GM19438 (cell line): ENCODE measurements around the gene SCUBE3.
A peak's percentile ranks its signal among the peaks of the same experiment; 100 is the strongest.

Source experiments
- ATAC-seq: cut with Tn5 transposase; IDR thresholded peaks from one replicate; pipeline ENCODE4 v1.9.1; 2021; ENCODE audit warnings: low read depth; ENCODE audit not compliant: unreplicated experiment

Gene SCUBE3

GRCh38 chr6:35237476-35237875 lies 23.7 kb downstream of the SCUBE3 start:
- ATAC-seq = no peak

- ATAC-seq = no peak
Observed at GRCh38 chr6:35238843-35239289, 25.1 kb downstream of the SCUBE3 start.

- no peak for ATAC-seq
Observed at GRCh38 chr6:35239581-35239980, 25.8 kb downstream of the SCUBE3 start.

GRCh38 chr6:35240838-35241801 lies 27.4 kb downstream of the SCUBE3 start:
- no peak for ATAC-seq

GRCh38 chr6:35242486-35242885 lies 28.7 kb downstream of the SCUBE3 start:
- ATAC-seq = no peak

GRCh38 chr6:35242906-35243305 lies 29.1 kb downstream of the SCUBE3 start:
- ATAC-seq = no peak

GRCh38 chr6:35243386-35243958 lies 29.7 kb downstream of the SCUBE3 start:
- ATAC-seq = no peak

GRCh38 chr6:35244551-35244950 lies 30.8 kb downstream of the SCUBE3 start:
- ATAC-seq = no peak

GRCh38 chr6:35247642-35248231 lies 34.0 kb downstream of the SCUBE3 start:
- peak; percentile 58 for ATAC-seq

- no peak for ATAC-seq
Observed at GRCh38 chr6:35248300-35248699, 34.5 kb downstream of the SCUBE3 start.

GRCh38 chr6:35248965-35249364 lies 35.2 kb downstream of the SCUBE3 start:
- no peak for ATAC-seq

GRCh38 chr6:35251949-35252348 lies 38.2 kb downstream of the SCUBE3 start:
- ATAC-seq = no peak

GRCh38 chr6:35253249-35253648 lies 39.5 kb downstream of the SCUBE3 start:
- ATAC-seq = no peak

- no peak for ATAC-seq
Observed at GRCh38 chr6:35258336-35258735, 44.6 kb downstream of the SCUBE3 start.

- peak; percentile 8 for ATAC-seq
Observed at GRCh38 chr6:35258858-35259193, 45.1 kb downstream of the SCUBE3 start.

GRCh38 chr6:35259194-35259947 lies 45.6 kb downstream of the SCUBE3 start, which contains the start of gene ZNF76:
Gene ZNF76 (plus strand): TSS chr6:35259735. CDS start chr6:35281152, 21,417 bp downstream.
- peak; percentile 85 for ATAC-seq

- peak; percentile 19 for ATAC-seq
Observed at GRCh38 chr6:35259948-35260590, 46.3 kb downstream of the SCUBE3 start.

- no peak for ATAC-seq
Observed at GRCh38 chr6:35260591-35261570, 47.1 kb downstream of the SCUBE3 start.

- no peak for ATAC-seq
Observed at GRCh38 chr6:35262596-35262995, 48.8 kb downstream of the SCUBE3 start.
